Peyer's patch (tissue), 4 donors: ENCODE measurements around the gene CDYL. TPM values are rescaled to one million over a fixed set of nuclear protein-coding genes. Genes with fewer than 3 reads are reported as not detected.

Experiments used
- DNase-seq, 3 donors: peaks; one replicate each; pipeline ENCODE4 v3.0.0-alpha.2; 2017 to 2019
- H3K27ac ChIP-seq, 4 donors: fragments of 200-600 bp; sonication (generic); one replicate each; pipeline ENCODE4 v1.5.1; 2016 to 2019
- H3K27me3 ChIP-seq, 2 donors: fragments of 200-600 bp; sonication (generic); one replicate each; pipeline ENCODE4 v1.5.1; 2019
- H3K36me3 ChIP-seq, 3 donors: fragments of 200-600 bp; sonication (generic); one replicate each; pipeline ENCODE4 v1.5.1; 2016 to 2019
- H3K4me1 ChIP-seq, 4 donors: fragments of 200-600 bp; sonication (generic); one replicate each; pipeline ENCODE4 v1.5.1; 2016 to 2019
- H3K4me3 ChIP-seq, 4 donors: fragments of 200-600 bp; sonication (generic); 1 replicate in 3 of 4; 2 replicates in 1 of 4; pipeline ENCODE4 v1.5.1; 2016 to 2019; ENCODE audit warnings: mild to moderate bottlenecking in 1 of 4
- H3K9me3 ChIP-seq, 4 donors: fragments of 200-600 bp; sonication (generic); one replicate each; pipeline ENCODE4 v1.5.1; 2016 to 2019; ENCODE audit warnings: mild to moderate bottlenecking in 1 of 4
- CTCF ChIP-seq, 6 experiments: fragments of 450-650 bp in 4 of 6; fragments of 200-600 bp in 2 of 6; sonication (generic) in 1 of 6; IDR thresholded peaks; one replicate each; pipeline ENCODE4 v1.5.1; 2017 to 2019; ENCODE audit warnings: antibody characterized with exemption in 6 of 6, mild to moderate bottlenecking in 3 of 6, moderate library complexity in 1 of 6
- POLR2A ChIP-seq, 2 donors: fragments of 450-650 bp; IDR thresholded peaks; one replicate each; pipeline ENCODE4 v1.5.1; 2017; ENCODE audit warnings: antibody characterized with exemption in 2 of 2, mild to moderate bottlenecking in 2 of 2, moderate library complexity in 2 of 2
- total RNA-seq, 4 donors: library from RNA; depleted of rRNA; stranded (reverse); fragments of >200 nt; gene quantifications; one replicate each; pipeline ENCODE4 v1.1.0, GENCODE V29; 2016

CDYL gene
- total RNA-seq, 4 donors from 2014 or later, result 31.2 to 77.6 (median 35.2) TPM

- DNase-seq, result no peak
- H3K4me1 ChIP-seq, result peaks cover 0 to 13% (median 0%) of the 10 kb centered on the region in 4 donors
- TF ChIP-seq CTCF (IDR thresholded peaks at IDR 0.05) (no peak), POLR2A (IDR thresholded peaks at IDR 0.05) (no peak)
- no peak overlapping the region for H3K27ac ChIP-seq
- no peak overlapping the region for H3K4me3 ChIP-seq
- H3K36me3 ChIP-seq, result peaks cover 0 to 30% (median 0%) of the 10 kb centered on the region in 3 donors
- no peaks in the 10 kb centered on the region for H3K27me3 ChIP-seq
- H3K9me3 ChIP-seq, result no peaks in the 10 kb centered on the region
Observed at GRCh38 chr6:4942673-4943009, 166.4 kb downstream of the CDYL start.

- TF ChIP-seq POLR2A (IDR thresholded peaks at IDR 0.05) (no peak), CTCF (IDR thresholded peaks at IDR 0.05) (no peak)
- H3K27ac ChIP-seq, result no peak overlapping the region
- peaks cover 0 to 13% (median 0%) of the 10 kb centered on the region in 4 donors for H3K4me1 ChIP-seq
- no peaks in the 10 kb centered on the region for H3K27me3 ChIP-seq
- no peak overlapping the region for H3K4me3 ChIP-seq
- H3K9me3 ChIP-seq, result no peaks in the 10 kb centered on the region
- no peak for DNase-seq
- peaks cover 0 to 30% (median 0%) of the 10 kb centered on the region in 3 donors for H3K36me3 ChIP-seq
Observed at GRCh38 chr6:4943716-4944115, 167.5 kb downstream of the CDYL start.

GRCh38 chr6:4944325-4944724 lies 168.1 kb downstream of the CDYL start:
- TF ChIP-seq POLR2A (IDR thresholded peaks at IDR 0.05) (no peak), CTCF (IDR thresholded peaks at IDR 0.05) (no peak)
- Histone ChIP-seq H3K4me3 (no peak overlapping the region), H3K4me1 (peaks cover 0 to 13% (median 0%) of the 10 kb centered on the region in 4 donors), H3K27me3 (no peaks in the 10 kb centered on the region), H3K27ac (no peak overlapping the region), H3K9me3 (no peaks in the 10 kb centered on the region), H3K36me3 (peaks cover 0 to 36% (median 0%) of the 10 kb centered on the region in 3 donors)
- DNase-seq, result no peak

GRCh38 chr6:4946521-4946920 lies 170.3 kb downstream of the CDYL start:
- H3K4me1 ChIP-seq, result peaks cover 0 to 13% (median 0%) of the 10 kb centered on the region in 4 donors
- no peak overlapping the region for H3K27ac ChIP-seq
- no peak for DNase-seq
- TF ChIP-seq POLR2A (IDR thresholded peaks at IDR 0.05) (no peak), CTCF (IDR thresholded peaks at IDR 0.05) (no peak)
- H3K36me3 ChIP-seq, result peaks cover 0 to 40% (median 0%) of the 10 kb centered on the region in 3 donors
- H3K9me3 ChIP-seq, result no peaks in the 10 kb centered on the region
- H3K4me3 ChIP-seq, result no peak overlapping the region
- no peaks in the 10 kb centered on the region for H3K27me3 ChIP-seq

- Histone ChIP-seq H3K9me3 (no peaks in the 10 kb centered on the region), H3K4me3 (no peak overlapping the region), H3K27me3 (no peaks in the 10 kb centered on the region), H3K27ac (no peak overlapping the region), H3K4me1 (peaks cover 0 to 1% (median 0%) of the 10 kb centered on the region in 4 donors), H3K36me3 (peaks cover 0 to 49% (median 0%) of the 10 kb centered on the region in 3 donors)
- DNase-seq, result no peak
- TF ChIP-seq CTCF (IDR thresholded peaks at IDR 0.05) (no peak), POLR2A (IDR thresholded peaks at IDR 0.05) (no peak)
Observed at GRCh38 chr6:4947716-4948115, 171.5 kb downstream of the CDYL start.
